ENCODE measurements around the gene CDH20. TPM values are rescaled to one million over a fixed set of nuclear protein-coding genes. Genes with fewer than 3 reads are reported as not detected.

Gene CDH20
- total and polyA plus RNA-seq, 2 of the 4 experiments (the other 2 are of a cell fraction): not detected

DNA sequence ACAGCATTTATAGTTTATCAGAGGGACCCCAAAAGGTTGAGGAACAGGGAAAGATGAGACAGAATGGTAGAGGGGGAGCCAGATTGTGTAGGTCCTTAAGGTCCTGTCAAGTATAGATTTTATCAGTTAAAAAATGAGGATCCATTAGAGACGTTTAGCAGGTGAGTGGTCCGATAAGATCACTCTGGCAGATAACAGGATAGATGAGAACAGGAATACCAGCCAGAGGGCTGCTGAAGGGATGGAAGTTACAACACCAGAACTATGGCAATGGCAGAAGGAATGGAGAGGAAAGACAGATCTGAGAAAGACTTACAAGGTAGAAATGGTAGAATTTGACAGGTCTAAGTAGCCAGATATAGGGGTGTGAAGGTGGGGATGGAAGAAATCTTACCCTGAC is 141.7 kb downstream of the CDH20 start:
- H2BK5ac ChIP-seq (ENCODE audit: low read depth, low read length, poor library complexity, severe bottlenecking): no peak overlapping the region
- H3K9ac ChIP-seq (ENCODE audit: low read depth, low read length): no peak overlapping the region
- H4K20me1 ChIP-seq (ENCODE audit: insufficient read depth, low read length): no peaks in the 10 kb centered on the region
- no peak overlapping the region for H3K4me2 ChIP-seq (ENCODE audit: low read depth, low read length)
- H2BK15ac ChIP-seq (ENCODE audit: low read depth, low read length): no peak overlapping the region
- peaks cover 2% of the 10 kb centered on the region for H3K27me3 ChIP-seq (ENCODE audit: control insufficient read depth, insufficient read depth, low read length)
- H2BK120ac ChIP-seq (ENCODE audit: low read depth, low read length): no peak overlapping the region
- no peak for ATAC-seq (ENCODE audit: low read depth)
- H4K5ac ChIP-seq (ENCODE audit: low read depth, low read length): no peak overlapping the region
- H3K36me3 ChIP-seq (ENCODE audit: control insufficient read depth, insufficient read depth, low read length): no peaks in the 10 kb centered on the region
- dilution Hi-C loops (cut with HindIII; ENCODE audit: low sequenced_read_pairs, unreplicated experiment) (no loop called here), intact Hi-C loops (cut with micrococcal nuclease) (loop anchor here (2.0 kb wide), 1 partner anchor 58 kb away; no protein-coding TSS in a partner anchor), in situ Hi-C loops (cut with MboI; ENCODE audit: low sequenced_read_pairs) (loop anchor here (25.0 kb wide), 1 partner anchor 788 kb away; no protein-coding TSS in a partner anchor)
- H3K4ac ChIP-seq (ENCODE audit: low read depth, low read length): no peak overlapping the region
- no peak overlapping the region for H3K4me3 ChIP-seq (ENCODE audit: insufficient read depth, low read depth, low read length)
- ChIA-PET POLR2A (ENCODE audit: unreplicated experiment) (no interaction called here), CTCF (no interaction called here)
- H2AK5ac ChIP-seq (ENCODE audit: low read depth, low read length): no peak overlapping the region
- no peak overlapping the region for H4K91ac ChIP-seq (ENCODE audit: insufficient read depth, low read depth, low read length)
- no peak overlapping the region for H3K27ac ChIP-seq (ENCODE audit: insufficient read depth, low read length)
- BruUV-seq (replicated peaks): no TSS peak
- no peak overlapping the region for H4K8ac ChIP-seq (ENCODE audit: low read depth in 2 of 2, low read length in 2 of 2)
- no peak overlapping the region for H3K23ac ChIP-seq (ENCODE audit: low read depth, low read length)
- no peaks in the 10 kb centered on the region for H3K9me1 ChIP-seq (ENCODE audit: insufficient read depth, low read length)
- no peak overlapping the region for H3K56ac ChIP-seq (ENCODE audit: extremely low read depth, insufficient read depth, low read length)
- no peaks in the 10 kb centered on the region for H3K9me3 ChIP-seq (ENCODE audit: control insufficient read depth, insufficient read depth, low read length)
- 58% methylated on average over 2 of the region's 2 CpGs; no CpG with 5 or more reads in 1 of the 2 experiments for WGBS, 2 experiments (ENCODE audit: extremely low coverage in 2 of 2, insufficient read length in 1 of 2)
- no peak for DNase-seq
- H3K14ac ChIP-seq (replicated peaks; ENCODE audit: low read depth, low read length): no peak overlapping the region
- H2BK20ac ChIP-seq (ENCODE audit: low read depth, low read length): no peak overlapping the region
- no peaks in the 10 kb centered on the region for H3K4me1 ChIP-seq (ENCODE audit: control insufficient read depth, insufficient read depth, low read length)
- H2AFZ ChIP-seq (replicated peaks; ENCODE audit: low read length, poor library complexity): no peak overlapping the region
- no peak overlapping the region for H3K18ac ChIP-seq (ENCODE audit: low read depth, low read length)
- H2AK9ac ChIP-seq (replicated peaks; ENCODE audit: low read depth, low read length, poor library complexity): no peak overlapping the region
- H3K79me1 ChIP-seq (ENCODE audit: low read depth in 1 of 2, low read length in 2 of 2): no peaks in the 10 kb centered on the region
- TF ChIP-seq SMC3 (IDR thresholded peaks at IDR 0.05; ENCODE audit: low read depth, low read length) (no peak), MXI1 (IDR thresholded peaks at IDR 0.05; ENCODE audit: borderline replicate concordance, low read depth, low read length) (no peak), RAD21 (IDR thresholded peaks at IDR 0.05; ENCODE audit: low read length) (no peak), NFE2L2 (IDR thresholded peaks at IDR 0.05; ENCODE audit: low read depth, low read length) (no peak), POLR2A (IDR thresholded peaks at IDR 0.05; ENCODE audit: low read depth, low read length) (no peak), FOS (IDR thresholded peaks at IDR 0.05; ENCODE audit: low read depth, low read length) (no peak), RFX5 (IDR thresholded peaks at IDR 0.05; ENCODE audit: low read depth, low read length) (no peak), CHD1 (IDR thresholded peaks at IDR 0.05; ENCODE audit: low read depth, low read length) (no peak), CEBPB (IDR thresholded peaks at IDR 0.05; ENCODE audit: low read depth, low read length) (no peak), RCOR1 (IDR thresholded peaks at IDR 0.05; ENCODE audit: insufficient replicate concordance, low read length) (no peak), BHLHE40 (IDR thresholded peaks at IDR 0.05; ENCODE audit: low read depth, low read length) (no peak), MAFK (IDR thresholded peaks at IDR 0.05; ENCODE audit: low read depth, low read length) (no peak), MAZ (IDR thresholded peaks at IDR 0.05; ENCODE audit: borderline replicate concordance, low read depth, low read length) (no peak)
- TF ChIP-seq, protein P1, sequence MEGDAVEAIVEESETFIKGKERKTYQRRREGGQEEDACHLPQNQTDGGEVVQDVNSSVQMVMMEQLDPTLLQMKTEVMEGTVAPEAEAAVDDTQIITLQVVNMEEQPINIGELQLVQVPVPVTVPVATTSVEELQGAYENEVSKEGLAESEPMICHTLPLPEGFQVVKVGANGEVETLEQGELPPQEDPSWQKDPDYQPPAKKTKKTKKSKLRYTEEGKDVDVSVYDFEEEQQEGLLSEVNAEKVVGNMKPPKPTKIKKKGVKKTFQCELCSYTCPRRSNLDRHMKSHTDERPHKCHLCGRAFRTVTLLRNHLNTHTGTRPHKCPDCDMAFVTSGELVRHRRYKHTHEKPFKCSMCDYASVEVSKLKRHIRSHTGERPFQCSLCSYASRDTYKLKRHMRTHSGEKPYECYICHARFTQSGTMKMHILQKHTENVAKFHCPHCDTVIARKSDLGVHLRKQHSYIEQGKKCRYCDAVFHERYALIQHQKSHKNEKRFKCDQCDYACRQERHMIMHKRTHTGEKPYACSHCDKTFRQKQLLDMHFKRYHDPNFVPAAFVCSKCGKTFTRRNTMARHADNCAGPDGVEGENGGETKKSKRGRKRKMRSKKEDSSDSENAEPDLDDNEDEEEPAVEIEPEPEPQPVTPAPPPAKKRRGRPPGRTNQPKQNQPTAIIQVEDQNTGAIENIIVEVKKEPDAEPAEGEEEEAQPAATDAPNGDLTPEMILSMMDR (conservative IDR thresholded peaks at IDR 0.05; ENCODE audit: low read depth, low read length): no peak
- TF ChIP-seq, protein P2, sequence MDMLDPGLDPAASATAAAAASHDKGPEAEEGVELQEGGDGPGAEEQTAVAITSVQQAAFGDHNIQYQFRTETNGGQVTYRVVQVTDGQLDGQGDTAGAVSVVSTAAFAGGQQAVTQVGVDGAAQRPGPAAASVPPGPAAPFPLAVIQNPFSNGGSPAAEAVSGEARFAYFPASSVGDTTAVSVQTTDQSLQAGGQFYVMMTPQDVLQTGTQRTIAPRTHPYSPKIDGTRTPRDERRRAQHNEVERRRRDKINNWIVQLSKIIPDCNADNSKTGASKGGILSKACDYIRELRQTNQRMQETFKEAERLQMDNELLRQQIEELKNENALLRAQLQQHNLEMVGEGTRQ (IDR thresholded peaks at IDR 0.05; ENCODE audit: low read depth, low read length): no peak
- TF ChIP-seq, protein P3, sequence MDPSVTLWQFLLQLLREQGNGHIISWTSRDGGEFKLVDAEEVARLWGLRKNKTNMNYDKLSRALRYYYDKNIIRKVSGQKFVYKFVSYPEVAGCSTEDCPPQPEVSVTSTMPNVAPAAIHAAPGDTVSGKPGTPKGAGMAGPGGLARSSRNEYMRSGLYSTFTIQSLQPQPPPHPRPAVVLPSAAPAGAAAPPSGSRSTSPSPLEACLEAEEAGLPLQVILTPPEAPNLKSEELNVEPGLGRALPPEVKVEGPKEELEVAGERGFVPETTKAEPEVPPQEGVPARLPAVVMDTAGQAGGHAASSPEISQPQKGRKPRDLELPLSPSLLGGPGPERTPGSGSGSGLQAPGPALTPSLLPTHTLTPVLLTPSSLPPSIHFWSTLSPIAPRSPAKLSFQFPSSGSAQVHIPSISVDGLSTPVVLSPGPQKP (IDR thresholded peaks at IDR 0.05; ENCODE audit: borderline replicate concordance, low read depth, low read length): no peak
